Activated naive CD8-positive, alpha-beta T cell treated with anti-CD3 and anti-CD28 coated beads, Interleukin-2, amount 50 U/mL, for 16 hours (primary cell): ENCODE data around the gene RNF38.
"Not testable (repeated sequence)": the region's sequence is repeated elsewhere in the genome, so short reads cannot be mapped to it uniquely, and the experiment has no call there.

Source experiments
- DNase-seq: peaks from one replicate; pipeline ENCODE4 v3.0.0-alpha.2; 2020; ENCODE audit warnings: low read depth, low spot score

Gene RNF38

DNA sequence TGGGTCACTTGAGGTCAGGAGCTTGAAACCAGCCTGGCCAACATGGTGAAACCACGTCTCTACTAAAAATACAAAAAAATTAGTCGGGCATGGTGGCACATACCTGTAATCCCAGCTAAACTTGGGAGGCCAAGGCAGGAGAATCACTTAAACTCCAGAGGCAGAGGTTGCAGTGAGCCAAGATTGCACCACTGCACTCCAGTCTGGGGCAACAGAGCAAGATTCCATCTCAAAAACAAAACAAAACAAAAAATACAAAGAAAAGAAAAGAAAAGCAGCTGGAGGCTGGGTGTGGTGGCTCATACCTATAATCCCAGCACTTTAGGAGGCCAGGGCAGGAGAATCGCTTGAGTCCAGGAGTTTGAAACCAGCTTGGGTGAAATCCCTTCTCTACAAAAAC lies 105.1 kb downstream of the RNF38 start:
- DNase-seq: not testable (repeated sequence)

DNA sequence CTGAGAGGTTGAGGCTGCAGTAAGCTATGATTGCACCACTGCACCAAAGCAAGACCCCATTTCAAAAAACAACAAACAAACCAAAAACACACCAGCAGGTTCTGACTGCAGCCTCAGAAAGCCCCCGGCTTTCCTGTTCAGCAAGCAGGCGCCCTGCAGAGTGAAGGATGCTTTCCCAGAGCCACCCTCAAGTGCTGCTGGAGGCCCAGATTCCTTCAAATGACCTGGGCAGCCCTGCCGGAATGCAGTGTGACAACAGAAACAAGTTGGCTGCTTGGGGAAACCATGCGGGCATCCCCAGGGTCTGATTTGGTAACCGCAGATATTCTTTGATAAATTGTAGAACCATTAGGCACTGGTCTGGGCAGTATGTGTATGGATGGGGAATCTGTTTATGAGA lies 106.2 kb downstream of the RNF38 start:
- DNase-seq: no peak

GRCh38 chr9:36293171-36293570 lies 106.9 kb downstream of the RNF38 start:
- no peak for DNase-seq

DNA sequence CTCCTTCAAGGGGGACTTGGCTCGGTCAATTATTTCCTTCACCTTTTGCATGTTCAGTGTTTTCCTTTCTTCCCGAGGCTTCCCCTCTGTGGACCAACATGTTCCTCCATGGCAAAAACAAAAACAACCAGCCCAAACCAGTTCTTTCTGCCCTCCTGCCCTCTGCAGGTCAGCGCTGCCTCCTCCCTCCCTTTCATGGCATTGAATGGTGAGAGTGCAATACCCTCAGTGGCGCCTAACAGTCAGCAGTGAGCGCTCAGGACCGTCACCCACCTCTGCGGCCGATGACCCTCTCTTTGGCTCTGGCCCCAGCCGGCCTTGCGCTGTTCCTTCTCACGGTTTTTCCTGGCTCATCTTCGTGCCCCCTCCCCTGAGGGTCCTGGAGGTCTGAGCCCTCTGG lies 107.4 kb downstream of the RNF38 start:
- DNase-seq: no peak

DNA sequence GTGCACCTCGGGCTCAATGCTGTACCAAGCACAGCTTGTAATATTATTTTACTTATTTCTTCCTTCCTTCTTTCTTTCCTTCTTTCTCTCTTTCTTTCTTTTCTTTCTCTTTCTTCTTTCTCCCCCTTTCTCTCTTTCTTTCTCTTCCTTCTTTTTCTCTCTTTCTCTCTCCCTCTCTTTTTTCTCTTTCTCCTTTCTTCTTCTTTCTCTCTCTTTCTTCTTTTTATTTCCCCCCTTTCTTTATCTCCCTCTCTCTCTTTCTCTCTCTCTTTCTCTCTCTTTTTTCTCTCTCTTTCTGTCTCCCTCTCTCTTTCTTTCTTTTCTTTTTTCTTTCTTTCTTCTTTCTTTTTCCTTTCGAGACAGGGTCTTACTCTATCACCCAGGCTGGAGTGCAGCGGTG lies 109.1 kb downstream of the RNF38 start:
- no peak for DNase-seq

DNA sequence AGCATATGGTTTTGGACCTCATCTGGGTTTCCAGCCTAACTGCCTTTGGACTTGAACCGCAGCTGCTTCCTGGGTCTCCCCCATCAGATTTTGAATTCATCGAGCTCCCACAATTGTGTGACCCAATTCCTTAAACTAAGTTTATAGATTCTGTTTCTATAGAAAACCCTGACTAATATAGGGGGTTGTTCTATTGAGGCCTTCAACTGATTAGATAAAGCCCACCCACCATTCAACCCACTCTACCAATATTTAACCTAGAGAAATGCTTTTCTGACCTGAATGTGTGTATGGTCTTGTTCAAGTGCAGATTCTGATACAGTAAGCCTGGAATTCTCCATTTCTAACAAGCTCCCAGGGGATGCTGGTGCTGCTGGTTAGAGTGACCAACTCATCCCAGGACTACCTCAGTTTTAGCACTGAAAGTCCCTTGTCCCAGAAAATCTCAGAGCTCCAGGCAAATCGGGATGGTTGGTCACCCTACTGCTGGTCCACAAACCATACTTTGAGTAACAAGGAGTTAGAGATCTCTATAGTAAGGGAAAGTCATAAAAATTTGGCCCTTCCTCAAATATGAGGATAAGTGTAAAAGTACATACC lies 110.1 kb downstream of the RNF38 start:
- DNase-seq: no peak

DNA sequence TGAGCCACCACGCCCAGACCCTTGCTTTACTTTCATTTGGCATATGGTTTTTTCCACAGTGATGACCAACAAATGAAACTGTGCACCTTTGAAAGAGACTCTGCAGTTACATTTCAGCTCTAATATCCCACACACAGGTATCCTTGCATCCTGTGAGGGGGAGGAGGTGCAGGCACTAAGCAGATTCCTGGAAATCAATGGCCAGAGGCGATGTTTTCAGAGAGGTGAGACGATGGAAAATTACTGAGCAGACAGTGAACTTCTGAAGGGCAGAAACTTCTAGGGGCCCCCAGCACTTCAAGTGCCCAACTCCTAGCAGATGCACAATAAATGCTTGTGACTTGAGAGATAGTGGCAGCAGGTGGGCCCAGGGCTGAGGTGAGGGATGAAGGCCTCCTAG lies 112.0 kb downstream of the RNF38 start:
- DNase-seq: no peak
